ENCODE measurements around the gene CACUL1. TPM values are rescaled to one million over a fixed set of nuclear protein-coding genes. Genes with fewer than 3 reads are reported as not detected.

The CACUL1 gene
- total and polyA plus RNA-seq, 9 of the 15 experiments (the other 6 are each of a cell fraction or from before 2014, with no cell fraction given) = 4.5 to 17.1 (median 13.5) TPM

DNA sequence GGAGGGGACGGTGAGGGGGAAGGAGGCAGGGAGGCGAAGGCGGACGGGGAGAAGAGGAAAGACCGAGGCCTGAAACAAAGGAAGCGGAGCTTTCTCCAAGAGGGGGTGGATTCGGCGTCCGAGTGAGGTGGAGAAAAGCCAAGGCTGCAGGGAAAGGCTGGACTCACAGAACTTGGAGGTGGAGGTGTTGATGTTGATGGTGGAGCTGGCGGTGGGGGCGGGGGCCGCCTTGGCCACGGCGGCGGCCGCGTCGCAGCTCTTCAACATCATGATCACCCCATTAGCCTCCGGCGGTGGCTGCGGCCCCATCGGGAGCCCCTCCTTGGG lies 578 bp downstream of the CACUL1 start (continued):
- TF ChIP-seq, protein P1, sequence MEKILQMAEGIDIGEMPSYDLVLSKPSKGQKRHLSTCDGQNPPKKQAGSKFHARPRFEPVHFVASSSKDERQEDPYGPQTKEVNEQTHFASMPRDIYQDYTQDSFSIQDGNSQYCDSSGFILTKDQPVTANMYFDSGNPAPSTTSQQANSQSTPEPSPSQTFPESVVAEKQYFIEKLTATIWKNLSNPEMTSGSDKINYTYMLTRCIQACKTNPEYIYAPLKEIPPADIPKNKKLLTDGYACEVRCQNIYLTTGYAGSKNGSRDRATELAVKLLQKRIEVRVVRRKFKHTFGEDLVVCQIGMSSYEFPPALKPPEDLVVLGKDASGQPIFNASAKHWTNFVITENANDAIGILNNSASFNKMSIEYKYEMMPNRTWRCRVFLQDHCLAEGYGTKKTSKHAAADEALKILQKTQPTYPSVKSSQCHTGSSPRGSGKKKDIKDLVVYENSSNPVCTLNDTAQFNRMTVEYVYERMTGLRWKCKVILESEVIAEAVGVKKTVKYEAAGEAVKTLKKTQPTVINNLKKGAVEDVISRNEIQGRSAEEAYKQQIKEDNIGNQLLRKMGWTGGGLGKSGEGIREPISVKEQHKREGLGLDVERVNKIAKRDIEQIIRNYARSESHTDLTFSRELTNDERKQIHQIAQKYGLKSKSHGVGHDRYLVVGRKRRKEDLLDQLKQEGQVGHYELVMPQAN (IDR thresholded peaks at IDR 0.05; ENCODE audit: borderline replicate concordance) = peak; percentile 63; the same call in 1 of the 2 replicates
- TF ChIP-seq HNRNPL (IDR thresholded peaks at IDR 0.05; ENCODE audit: low read depth, low read length) (no peak), CHD2 (IDR thresholded peaks at IDR 0.05; ENCODE audit: low read depth, low read length) (no peak), CREB1 (IDR thresholded peaks at IDR 0.05) (peak; percentile 50; the same call in 1 of the 2 replicates), CREB1 (CRISPR knock-in tag; IDR thresholded peaks at IDR 0.05) (no peak), HDGF (IDR thresholded peaks at IDR 0.05) (peak; percentile 38; the same call in 1 of the 2 replicates), JUNB (CRISPR knock-in tag; conservative IDR thresholded peaks at IDR 0.05) (no peak), TAF15 (IDR thresholded peaks at IDR 0.05; ENCODE audit: low read depth, low read length) (no peak), DACH1 (IDR thresholded peaks at IDR 0.05; ENCODE audit: partially characterized antibody) (no peak), HDAC1 (IDR thresholded peaks at IDR 0.05) (peak in 1 of 2 experiments; percentile 63; a peak in 2 of 4 replicates), ZNF79 (CRISPR knock-in tag; IDR thresholded peaks at IDR 0.05; ENCODE audit: low read depth) (no peak), FIP1L1 (IDR thresholded peaks at IDR 0.05; ENCODE audit: low read depth, low read length, poor library complexity, severe bottlenecking) (no peak), ZNF274 (IDR thresholded peaks at IDR 0.05; ENCODE audit: borderline replicate concordance, low read depth, low read length) (no peak), BCL6 (CRISPR knock-in tag; IDR thresholded peaks at IDR 0.05) (no peak), THRAP3 (IDR thresholded peaks at IDR 0.05; ENCODE audit: borderline replicate concordance) (no peak), ARHGAP35 (IDR thresholded peaks at IDR 0.05; ENCODE audit: partially characterized antibody) (no peak), ASH1L (IDR thresholded peaks at IDR 0.05; ENCODE audit: borderline replicate concordance, low read depth, partially characterized antibody) (no peak), ADNP (tag; IDR thresholded peaks at IDR 0.05) (no peak), STAG1 (CRISPR knock-in tag; IDR thresholded peaks at IDR 0.05; ENCODE audit: borderline replicate concordance) (no peak)
- TF ChIP-seq, protein P2, sequence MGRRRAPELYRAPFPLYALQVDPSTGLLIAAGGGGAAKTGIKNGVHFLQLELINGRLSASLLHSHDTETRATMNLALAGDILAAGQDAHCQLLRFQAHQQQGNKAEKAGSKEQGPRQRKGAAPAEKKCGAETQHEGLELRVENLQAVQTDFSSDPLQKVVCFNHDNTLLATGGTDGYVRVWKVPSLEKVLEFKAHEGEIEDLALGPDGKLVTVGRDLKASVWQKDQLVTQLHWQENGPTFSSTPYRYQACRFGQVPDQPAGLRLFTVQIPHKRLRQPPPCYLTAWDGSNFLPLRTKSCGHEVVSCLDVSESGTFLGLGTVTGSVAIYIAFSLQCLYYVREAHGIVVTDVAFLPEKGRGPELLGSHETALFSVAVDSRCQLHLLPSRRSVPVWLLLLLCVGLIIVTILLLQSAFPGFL (CRISPR knock-in tag; IDR thresholded peaks at IDR 0.05) = no peak
- TF ChIP-seq, protein P3, sequence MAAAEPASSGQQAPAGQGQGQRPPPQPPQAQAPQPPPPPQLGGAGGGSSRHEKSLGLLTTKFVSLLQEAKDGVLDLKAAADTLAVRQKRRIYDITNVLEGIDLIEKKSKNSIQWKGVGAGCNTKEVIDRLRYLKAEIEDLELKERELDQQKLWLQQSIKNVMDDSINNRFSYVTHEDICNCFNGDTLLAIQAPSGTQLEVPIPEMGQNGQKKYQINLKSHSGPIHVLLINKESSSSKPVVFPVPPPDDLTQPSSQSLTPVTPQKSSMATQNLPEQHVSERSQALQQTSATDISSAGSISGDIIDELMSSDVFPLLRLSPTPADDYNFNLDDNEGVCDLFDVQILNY (CRISPR knock-in tag; IDR thresholded peaks at IDR 0.05) = no peak
- TF ChIP-seq, protein P4, sequence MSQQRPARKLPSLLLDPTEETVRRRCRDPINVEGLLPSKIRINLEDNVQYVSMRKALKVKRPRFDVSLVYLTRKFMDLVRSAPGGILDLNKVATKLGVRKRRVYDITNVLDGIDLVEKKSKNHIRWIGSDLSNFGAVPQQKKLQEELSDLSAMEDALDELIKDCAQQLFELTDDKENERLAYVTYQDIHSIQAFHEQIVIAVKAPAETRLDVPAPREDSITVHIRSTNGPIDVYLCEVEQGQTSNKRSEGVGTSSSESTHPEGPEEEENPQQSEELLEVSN (IDR thresholded peaks at IDR 0.05; ENCODE audit: borderline replicate concordance in 1 of 2, extremely low read depth in 1 of 2, insufficient read depth in 1 of 2, insufficient read length in 1 of 2, low read depth in 1 of 2, low read length in 1 of 2, poor library complexity in 1 of 2, severe bottlenecking in 1 of 2) = no peak
- TF ChIP-seq, protein P5, sequence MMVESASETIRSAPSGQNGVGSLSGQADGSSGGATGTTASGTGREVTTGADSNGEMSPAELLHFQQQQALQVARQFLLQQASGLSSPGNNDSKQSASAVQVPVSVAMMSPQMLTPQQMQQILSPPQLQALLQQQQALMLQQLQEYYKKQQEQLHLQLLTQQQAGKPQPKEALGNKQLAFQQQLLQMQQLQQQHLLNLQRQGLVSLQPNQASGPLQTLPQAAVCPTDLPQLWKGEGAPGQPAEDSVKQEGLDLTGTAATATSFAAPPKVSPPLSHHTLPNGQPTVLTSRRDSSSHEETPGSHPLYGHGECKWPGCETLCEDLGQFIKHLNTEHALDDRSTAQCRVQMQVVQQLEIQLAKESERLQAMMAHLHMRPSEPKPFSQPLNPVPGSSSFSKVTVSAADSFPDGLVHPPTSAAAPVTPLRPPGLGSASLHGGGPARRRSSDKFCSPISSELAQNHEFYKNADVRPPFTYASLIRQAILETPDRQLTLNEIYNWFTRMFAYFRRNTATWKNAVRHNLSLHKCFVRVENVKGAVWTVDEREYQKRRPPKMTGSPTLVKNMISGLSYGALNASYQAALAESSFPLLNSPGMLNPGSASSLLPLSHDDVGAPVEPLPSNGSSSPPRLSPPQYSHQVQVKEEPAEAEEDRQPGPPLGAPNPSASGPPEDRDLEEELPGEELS (CRISPR knock-in tag; IDR thresholded peaks at IDR 0.05; ENCODE audit: borderline replicate concordance) = no peak

All from K562 (cell line).